Lower leg skin (tissue), 3 donors: Measurements from ENCODE around the gene HDLBP.

Experiments used
- CTCF ChIP-seq, 3 donors: fragments of 450-650 bp; IDR thresholded peaks; one replicate each; pipeline ENCODE4 v1.5.1; 2016; ENCODE audit warnings: antibody characterized with exemption in 3 of 3, mild to moderate bottlenecking in 3 of 3, moderate library complexity in 2 of 3
- POLR2A ChIP-seq, 2 donors: fragments of 450-650 bp; IDR thresholded peaks; one replicate each; pipeline ENCODE4 v1.6.1; 2016 to 2017; ENCODE audit warnings: antibody characterized with exemption in 2 of 2, mild to moderate bottlenecking in 1 of 2, moderate library complexity in 1 of 2

- TF ChIP-seq CTCF (IDR thresholded peaks at IDR 0.05), result no peak
- TF ChIP-seq POLR2A (IDR thresholded peaks at IDR 0.05), result no peak
Observed at GRCh38 chr2:241191081-241191480, 124.4 kb downstream of the HDLBP start.
